ENCODE measurements around the gene KCP.

KCP gene

DNA sequence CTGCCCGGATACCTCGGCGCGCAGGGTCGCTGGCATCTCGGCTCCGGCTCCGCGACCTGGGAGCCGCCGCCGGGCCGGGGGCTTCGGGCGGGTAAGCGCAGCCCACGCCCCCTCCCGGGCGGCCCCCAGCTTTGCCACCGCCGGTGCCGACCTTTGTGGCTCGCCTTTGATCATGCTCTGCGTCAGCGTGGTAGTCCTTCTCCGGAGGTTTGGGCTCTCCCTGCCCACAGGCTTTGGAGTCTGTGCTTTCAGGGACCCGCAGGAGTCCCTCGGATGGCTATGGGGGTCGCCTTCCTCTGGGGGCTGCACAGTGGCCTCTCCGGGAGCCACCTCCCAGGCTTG is 40.6 kb downstream of the KCP start:
- DNase-seq: no peak

DNA sequence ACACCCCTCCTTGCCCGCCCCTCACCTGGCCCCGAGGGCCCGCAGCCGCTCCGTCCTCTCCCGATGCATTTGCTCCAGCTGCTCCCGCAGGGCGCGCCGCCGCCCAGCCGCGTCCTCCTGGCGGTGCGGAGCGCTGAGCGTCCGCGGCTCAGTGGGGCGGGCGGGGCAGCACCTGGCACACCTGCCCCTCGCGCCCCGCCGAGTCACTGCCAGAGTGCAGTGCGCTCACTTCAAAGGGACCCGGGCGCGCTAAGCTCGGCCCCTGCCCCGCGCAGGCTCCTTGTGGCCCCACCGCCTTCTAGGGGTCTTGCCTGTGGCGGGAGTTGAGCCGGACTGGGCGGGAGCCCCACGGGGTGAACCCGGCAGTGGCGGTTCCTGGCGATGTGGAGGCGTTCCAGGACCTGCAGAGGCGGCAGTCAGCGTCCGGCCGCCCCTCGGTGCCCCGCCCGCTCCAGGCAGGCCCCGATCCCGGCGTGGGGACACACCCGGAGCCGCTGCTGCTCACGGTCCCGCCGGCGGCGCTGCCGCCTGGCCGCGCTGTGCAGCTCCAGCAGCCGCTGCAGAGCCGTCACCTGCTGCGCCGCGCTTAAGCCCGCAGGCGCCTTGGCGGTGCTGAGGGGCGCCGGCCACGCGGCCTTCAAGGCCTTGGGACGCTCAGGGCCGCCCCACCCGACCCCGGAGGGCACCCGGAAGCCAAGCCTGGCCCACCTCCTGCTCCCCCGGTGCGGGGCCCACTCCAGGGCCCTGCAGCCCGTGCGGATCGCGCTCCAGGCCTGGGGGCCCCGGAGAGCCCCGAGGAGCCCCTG is 41.2 kb downstream of the KCP start:
- DNase-seq: no peak

DNA sequence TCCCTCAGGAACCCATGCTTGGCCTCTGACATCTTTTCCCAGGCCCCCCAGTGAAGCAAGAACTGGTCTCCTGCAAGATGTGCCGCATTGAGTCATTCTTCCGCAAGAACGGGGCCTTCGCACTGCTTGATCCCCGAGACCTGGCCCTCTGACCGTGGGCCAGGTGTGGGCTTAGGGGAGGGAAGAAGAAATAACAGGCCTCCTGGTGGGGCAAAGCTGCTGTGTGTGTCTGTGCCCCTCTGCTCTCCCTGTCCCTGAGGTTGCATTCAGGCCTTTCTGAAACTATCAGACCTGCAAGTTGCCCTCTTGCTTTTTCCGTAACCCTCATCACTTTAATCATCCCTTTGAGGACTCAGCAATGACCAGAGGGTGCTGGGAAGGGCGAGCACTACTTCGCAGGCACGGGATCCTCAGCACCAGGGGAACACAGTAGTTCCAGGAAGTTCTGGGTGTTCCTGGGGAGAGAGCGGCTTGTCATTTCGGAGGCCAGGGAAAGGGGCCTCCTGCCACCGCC is 41.8 kb downstream of the KCP start:
- DNase-seq: no peak

DNA sequence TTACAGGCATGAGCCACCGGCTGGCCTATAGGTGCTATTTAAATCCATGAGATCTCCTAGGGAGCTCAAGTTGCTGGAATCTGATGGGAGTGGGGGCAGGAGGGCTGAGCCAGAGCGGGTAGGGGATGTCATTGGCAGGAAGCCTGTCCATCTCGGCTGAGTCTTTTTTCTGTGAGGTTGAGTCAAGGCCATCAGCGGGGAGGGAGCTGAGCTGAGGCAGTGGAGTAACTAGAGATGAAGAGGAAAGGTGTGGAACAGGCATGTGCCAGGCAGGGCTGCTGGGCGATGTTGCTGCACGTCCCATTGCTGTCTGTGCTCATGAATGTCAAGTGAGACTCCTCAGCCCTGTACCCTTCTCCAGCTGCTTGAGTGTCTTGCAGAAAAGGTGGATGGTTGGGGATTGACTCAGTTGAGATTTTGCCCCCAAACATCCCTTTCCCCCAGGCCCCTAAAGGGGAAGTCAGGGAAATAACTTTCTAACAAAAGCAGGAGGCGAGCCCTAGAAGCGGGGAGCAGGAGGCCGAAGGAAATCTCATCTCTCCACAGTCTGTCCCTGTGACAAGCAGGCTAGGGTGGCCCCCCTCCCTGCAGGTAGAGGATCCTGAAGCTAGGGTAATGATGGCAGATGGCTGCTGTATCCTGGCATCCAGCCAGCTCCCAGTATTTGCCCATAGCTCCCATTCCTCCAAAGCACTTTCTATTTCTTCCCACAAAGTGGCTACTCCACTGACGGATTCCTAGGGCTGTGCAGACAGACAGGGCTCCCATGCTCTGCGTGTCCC is 42.5 kb downstream of the KCP start:
- DNase-seq: no peak

DNA sequence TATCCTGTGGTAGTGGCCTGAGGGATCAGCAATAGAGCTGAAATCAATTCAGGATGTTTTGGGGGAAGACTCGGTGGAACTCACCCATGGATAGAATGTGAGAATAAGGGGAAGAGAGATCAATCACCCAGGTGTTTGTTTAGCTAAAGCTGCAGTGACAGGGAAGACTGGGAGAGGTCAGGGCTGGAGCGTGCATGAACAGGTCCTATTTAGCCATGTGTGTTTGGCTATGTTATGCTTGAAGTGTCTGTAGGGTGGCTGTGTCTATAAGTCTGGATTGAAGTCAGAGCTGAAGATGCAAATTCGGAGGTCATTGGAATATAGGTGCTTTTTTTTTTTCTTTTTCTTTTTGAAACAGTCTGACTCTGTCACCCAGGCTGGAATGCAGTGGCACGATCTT is 43.3 kb downstream of the KCP start:
- DNase-seq: no peak

DNA sequence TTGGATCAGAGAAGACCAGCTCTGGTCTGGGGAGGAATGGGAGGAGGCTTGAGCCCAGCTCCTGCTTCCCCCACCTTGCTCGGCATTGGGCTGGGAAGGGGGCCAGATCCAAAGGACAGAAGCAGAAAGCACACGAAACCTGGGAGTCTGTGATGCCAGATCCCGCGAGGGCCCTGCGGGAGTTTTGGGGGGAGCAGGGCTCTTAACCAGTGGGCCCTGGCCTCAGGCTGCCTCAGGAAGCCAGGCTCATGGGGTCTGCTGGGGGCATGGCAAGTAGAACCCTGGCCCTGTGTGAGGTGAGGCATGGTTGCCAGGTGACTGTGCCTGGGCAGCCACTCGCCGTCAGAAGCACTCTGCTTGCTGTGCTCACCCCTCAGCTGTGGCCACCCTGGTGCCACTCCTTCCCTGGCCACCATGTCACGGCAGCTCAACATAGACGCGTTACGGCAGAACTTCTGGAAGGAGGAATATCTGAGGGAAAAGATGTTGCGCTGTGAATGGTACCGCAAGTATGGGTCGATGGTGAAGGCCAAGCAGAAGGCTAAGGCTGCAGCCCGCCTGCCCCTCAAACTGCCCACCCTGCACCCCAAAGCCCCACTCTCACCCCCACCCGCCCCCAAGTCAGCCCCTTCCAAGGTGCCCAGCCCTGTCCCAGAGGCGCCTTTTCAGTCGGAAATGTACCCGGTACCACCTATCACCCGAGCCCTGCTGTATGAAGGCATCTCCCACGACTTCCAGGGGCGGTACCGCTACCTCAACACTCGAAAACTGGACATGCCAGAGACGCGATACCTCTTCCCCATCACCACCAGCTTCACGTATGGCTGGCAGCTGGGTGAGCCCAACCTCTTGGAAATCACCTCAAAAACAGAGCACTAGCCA is 44.3 kb downstream of the KCP start:
- no peak for DNase-seq

DNA sequence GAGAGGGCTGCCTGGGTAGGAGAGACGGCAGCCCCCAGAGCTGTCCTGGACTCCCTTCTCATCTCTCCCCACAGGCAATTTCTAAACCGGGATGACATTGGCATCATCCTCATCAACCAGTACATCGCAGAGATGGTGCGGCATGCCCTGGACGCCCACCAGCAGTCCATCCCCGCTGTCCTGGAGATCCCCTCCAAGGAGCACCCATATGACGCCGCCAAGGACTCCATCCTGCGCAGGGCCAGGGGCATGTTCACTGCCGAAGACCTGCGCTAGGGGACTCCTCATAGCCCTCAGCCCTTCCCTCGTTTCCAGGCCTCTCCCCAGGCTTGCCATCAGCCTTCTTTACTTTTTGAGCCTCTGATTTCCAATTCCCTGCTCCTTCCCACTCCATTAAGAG is 45.2 kb downstream of the KCP start:
- no peak for DNase-seq

DNA sequence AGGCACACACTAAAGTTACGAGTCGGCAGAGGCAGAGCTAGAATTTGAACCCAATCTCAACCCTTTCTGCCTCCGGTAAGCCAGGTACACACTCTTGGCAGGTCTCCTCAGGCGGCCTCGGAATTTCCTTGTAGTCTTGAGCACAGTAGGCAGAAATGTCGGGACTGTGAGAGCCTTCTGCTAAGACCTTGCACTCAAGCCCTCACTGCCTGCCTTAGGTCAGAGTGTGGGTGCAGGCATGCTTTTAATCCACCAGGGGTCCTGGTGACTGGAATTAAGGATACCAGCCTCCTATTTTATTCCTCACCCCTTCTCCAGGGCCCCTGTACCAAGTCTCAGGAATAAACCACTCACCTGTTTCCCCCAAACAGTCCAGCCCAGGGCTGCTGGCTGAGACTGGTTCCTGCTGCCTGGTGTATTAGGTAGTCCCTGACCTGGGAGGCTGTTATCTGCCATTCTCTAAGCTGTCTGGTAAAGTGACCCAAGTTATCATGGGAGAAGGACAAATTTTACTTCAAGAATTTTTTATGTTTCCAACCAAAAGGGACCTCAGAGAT is 47.0 kb downstream of the KCP start:
- DNase-seq: no peak

DNA sequence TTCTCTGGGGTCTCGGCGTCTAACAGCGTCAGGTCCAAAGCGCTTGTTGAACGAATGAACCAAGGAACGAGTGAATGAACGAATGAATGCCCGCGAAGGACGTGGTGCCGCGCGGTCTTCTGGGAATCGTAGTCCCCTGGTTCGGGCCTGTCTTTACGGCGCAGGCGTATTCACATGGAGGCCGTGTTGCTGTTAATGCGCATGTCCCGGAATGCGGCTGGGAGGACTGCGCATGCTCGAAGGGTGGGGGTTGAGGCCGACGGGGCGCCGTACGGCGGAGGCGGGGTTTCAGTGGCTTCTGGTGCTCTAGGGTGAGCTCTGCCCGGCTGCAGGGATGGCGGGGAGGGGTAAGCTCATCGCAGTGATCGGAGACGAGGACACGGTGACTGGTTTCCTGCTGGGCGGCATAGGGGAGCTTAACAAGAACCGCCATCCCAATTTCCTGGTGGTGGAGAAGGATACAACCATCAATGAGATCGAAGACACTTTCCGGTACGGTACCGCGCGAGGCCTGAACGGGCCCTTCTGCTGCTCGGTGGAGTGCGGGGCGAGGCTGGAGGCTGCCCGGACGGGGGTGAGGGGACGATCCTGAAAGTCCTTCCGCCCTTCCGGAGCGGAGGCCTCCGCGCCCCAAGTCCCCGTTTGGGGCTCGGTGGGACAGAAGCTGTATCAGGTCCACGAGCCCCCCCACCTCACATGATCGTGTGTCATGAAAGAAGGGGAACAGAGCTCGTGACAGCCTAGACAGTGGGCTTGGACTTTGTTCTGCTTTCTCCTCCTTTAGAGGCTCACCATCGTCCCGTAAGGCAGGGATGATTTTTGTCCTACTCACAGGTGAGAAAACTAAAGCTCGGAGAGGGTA is 47.7 kb downstream of the KCP start, which contains the start of gene ATP6V1F:
Gene ATP6V1F (plus strand): TSS at position 286 of the 862 bp plus-strand sequence. CDS start 49 bp downstream, at position 335.
- peak; percentile 92 for DNase-seq

DNA sequence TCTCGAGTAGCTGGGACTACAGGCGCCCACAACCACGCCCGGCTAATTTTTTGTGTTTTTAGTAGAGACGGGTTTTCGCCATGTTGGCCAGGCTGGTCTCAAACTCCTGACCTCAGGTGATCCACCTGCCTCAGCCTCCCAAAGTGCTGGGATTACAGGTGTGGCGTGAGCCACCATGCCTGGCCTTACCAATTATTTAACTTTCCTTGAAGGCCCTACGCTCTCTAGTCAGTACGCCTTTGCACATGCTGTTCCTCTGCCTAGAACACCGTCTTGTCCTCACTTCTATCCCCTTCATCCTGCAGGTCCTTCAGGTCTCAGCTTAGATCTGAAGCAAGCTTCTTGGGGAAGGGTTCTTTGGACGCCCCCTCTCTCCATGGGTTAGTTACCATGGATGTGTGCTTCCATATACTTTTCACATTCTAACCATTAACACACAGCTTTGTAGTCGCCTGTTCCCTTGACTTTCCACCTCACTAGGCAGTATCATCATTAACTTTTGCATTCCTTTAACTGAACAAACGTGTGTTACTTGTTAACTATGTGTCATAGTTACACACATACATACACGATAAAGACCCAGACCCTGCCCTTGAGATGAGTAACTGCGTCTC is 48.4 kb downstream of the KCP start:
- no peak for DNase-seq

DNA sequence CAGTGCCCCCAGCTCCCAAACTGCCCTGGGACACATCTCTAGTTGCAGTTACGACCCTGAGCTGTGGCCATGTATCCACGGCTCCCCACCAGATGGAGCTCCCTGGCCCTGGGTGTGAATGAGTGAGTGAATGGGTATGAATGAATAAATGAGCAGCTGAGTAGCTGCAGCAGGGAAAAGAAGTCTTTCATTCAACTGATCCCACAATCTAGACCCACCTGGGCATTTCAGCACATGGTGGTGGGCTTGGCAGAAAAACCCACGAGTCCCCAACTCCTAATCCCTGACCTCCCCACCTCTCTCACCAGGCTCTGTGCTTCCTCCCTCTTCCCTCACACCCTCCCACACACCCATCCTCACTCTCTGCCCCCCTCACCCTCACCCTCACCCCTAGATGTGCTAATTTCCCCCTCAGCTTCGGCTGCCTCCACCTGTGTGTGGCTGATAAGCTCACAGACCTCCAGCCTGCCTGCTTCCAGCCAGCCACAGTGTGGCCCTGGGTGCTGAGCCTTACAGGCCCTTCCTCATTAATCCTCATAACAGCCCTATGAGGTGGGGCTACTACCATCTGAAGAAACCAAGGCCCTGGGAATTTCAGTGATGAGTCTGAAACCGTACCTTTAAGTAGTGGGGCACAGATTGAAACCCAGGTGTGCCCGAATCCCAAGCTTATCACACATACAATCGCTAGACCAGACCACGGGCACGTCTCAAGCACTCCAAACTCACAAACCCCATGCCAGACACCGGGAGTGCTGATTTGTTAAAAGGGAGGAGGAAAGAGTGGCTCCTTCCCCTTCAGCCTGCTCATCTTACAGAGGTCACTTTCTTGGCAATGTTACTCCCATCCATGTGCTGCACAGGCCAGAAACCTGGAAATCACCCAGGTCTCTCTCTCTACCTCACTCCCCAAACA is 50.1 kb downstream of the KCP start:
- DNase-seq: no peak

DNA sequence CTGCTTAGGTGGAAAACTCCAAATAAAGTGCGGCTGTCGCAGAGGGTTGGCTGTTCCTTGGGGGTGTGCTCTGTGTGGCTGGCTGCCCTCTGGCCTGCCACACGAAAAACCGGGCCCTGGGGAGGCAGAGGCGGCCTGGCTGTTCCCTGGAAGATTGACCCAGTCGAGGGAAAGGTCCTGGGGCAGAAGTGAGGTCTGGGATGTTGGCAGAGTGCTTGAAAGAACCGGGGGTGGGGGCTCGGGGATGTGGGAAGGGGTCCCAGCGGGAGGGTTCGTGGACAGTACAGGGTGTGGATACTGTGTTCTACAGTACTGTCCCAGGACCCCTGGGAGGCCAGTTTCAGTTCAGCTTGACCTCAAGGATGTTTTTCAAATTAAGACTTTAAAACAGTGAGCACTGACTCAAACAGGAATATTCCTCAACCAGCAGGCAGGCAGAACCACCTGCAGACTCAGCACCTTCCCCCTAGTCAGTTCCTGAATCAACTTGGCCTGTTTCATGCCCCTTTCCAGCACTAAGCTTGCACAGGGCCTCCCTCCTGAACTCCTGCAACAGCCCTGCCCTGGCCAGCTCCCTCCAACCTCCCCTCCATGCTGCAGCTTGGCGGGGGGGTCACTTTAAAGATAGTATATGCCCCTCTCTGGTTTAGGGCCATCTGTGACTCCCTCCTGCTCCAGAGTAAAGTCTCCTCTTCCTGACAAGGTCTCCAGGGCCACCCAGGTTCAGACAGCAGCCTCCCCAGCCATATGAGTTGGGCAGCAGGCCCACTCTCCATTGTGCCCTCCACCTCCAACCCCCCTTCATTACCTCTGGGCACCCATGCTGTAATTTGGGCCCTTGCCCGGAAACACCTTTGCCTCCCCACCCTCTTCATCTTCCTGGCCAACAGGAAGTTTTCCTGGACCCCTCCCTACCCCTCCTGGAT is 51.0 kb downstream of the KCP start:
- no peak for DNase-seq

DNA sequence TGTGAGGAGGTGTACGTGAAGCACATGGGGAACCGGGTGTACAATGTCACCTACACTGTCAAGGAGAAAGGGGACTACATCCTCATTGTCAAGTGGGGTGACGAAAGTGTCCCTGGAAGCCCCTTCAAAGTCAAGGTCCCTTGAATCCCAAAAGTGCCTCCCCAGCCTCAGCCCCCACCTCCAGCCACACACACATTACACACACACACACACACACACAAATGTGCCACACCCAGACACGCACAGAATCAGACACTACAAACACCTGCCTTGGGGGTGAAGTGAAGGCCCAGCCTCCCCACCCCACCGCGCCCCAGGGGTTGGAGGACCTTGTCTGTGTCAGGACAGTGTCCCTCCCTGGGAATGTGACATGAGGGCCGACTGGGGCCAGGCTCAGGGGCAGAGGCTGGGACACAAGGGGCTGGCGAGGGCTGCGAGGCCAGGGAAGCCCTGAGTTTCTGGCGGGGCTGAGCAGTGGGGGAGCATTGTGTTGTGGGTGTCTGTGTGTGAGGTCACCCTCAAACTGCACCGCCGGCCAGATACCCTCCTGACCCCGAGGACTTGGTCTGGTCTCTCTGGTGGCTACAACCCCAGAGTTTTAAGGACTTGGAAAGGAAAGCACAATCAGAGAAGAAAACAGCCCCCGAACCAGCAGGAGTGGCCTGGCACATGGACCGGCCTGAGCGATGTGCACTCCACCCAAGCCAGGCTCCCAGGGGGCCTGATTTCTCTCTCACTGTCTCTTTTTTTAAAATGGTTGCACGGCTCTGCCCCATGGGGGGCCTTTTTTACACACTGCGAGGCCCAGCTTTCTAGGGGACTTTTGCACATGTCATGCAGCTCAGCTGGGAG is 51.9 kb downstream of the KCP start:
- DNase-seq: no peak

DNA sequence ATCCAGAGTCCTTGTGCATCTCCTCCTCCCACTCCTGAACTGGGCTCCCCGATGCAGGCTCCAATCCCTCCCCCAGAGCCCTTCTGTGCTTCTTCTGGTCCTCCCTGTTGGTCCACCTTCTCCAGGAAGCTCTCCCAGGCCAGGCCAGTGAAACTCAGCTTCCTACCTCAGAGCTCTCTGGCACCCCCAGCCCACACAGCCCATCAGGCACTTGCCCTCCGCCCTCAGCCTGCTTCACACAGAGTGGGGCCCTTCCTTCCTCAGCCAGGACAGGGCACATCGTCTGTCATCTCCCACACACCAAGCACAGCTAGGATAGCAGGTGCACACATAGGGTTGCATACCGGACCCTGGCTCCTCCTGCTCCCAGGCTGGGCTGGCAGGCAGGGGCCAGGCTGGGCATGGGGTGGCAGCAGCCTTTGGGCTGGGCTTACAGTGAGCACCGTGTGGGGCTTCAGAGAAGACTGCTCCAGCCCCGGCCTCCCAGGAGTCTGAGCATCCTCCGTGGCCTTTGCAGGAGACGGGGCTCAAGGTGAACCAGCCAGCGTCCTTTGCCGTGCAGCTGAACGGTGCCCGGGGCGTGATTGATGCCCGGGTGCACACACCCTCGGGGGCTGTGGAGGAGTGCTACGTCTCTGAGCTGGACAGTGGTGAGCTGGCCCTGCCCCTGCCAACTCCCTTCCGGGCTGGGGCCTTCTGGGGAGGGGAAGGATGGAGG is 54.3 kb downstream of the KCP start:
- DNase-seq: no peak

DNA sequence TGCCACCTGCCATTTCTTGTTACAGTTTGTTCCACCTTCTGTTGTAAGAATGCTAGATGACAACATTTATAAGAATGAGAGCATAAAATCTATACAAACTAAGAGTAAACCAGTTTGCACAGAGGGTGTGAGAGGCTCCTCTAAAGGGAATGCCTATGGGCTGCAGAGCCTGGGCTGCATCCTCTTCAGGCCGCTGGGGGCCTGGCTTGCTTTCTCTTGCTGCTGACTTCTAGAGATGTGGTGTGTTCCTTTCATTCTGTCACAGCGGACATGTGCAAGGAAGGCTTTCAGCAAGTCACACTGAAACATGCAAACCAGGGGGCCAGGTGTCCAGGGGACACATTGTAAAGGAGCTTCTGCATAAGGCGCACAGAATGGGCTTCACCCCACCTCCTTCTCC is 55.0 kb downstream of the KCP start:
- no peak for DNase-seq

DNA sequence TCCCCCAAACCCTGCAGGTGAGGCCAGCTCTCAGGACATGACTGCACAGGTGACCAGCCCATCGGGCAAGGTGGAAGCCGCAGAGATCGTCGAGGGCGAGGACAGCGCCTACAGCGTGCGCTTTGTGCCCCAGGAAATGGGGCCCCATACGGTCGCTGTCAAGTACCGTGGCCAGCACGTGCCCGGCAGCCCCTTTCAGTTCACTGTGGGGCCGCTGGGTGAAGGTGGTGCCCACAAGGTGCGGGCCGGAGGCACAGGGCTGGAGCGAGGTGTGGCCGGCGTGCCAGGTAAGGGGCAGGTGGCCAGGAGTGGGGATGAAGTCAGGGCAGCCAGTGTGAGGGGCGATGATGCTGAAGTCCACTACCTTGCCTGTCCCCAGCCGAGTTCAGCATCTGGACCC is 56.1 kb downstream of the KCP start:
- DNase-seq: no peak

DNA sequence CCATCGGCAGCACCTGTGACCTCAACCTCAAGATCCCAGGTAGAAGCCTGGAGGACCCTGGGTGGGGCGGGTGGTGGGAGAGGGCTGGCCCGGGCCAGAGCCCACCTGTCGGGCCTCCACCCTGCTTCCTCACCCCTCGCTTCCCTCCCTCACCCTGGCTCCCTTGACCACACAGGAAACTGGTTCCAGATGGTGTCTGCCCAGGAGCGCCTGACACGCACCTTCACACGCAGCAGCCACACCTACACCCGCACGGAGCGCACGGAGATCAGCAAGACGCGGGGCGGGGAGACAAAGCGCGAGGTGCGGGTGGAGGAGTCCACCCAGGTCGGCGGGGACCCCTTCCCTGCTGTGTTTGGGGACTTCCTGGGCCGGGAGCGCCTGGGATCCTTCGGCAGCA is 56.7 kb downstream of the KCP start:
- DNase-seq: no peak

Measured in 8988T (cell line).